ENCODE measurements around the gene ZNF662.

The ZNF662 gene

GRCh38 chr3:42891042-42891441 is 14.9 kb upstream of the ZNF662 start:
- DNase-seq: no peak

GRCh38 chr3:42892169-42892568 is 13.8 kb upstream of the ZNF662 start:
- no peak for DNase-seq

GRCh38 chr3:42892807-42893206 is 13.1 kb upstream of the ZNF662 start:
- DNase-seq: no peak

GRCh38 chr3:42894698-42895579 is 11.0 kb upstream of the ZNF662 start:
- DNase-seq: no peak

- no peak for DNase-seq
These were observed 10.4 kb upstream of the ZNF662 start for GRCh38 chr3:42895580-42895868.

- peak; percentile 89 to 99 for DNase-seq
These were observed 6.9 kb upstream of the ZNF662 start for GRCh38 chr3:42898896-42899675.

GRCh38 chr3:42900226-42901072 is 5.5 kb upstream of the ZNF662 start:
- DNase-seq: peak; percentile 73 to 78

- DNase-seq: peak; percentile 83 to 91
These were observed 4.9 kb upstream of the ZNF662 start for GRCh38 chr3:42901073-42901415.

- peak in 1 of 2 experiments; percentile 35 for DNase-seq
These were observed 3.7 kb upstream of the ZNF662 start for GRCh38 chr3:42902257-42902656.

GRCh38 chr3:42904076-42904475 is 1.9 kb upstream of the ZNF662 start:
- no peak for DNase-seq

- DNase-seq: no peak
These were observed 237 bp upstream of the ZNF662 start for GRCh38 chr3:42905740-42906069.

- no peak for DNase-seq
These were observed 874 bp downstream of the ZNF662 start for GRCh38 chr3:42906848-42907183.

- DNase-seq: no peak
These were observed 2.7 kb downstream of the ZNF662 start for GRCh38 chr3:42908675-42909074.

- DNase-seq: no peak
These were observed 5.6 kb downstream of the ZNF662 start for GRCh38 chr3:42911551-42911950.

- DNase-seq: no peak
These were observed 9.0 kb downstream of the ZNF662 start for GRCh38 chr3:42914771-42915515.

GRCh38 chr3:42923606-42924005 is 17.7 kb downstream of the ZNF662 start:
- no peak for DNase-seq

- no peak for DNase-seq
These were observed 20.4 kb downstream of the ZNF662 start for GRCh38 chr3:42926310-42926709.

GRCh38 chr3:42934111-42934510 is 28.2 kb downstream of the ZNF662 start:
- no peak for DNase-seq

GRCh38 chr3:42934910-42935309 is 29.0 kb downstream of the ZNF662 start:
- no peak for DNase-seq

GRCh38 chr3:42935472-42935871 is 29.5 kb downstream of the ZNF662 start:
- DNase-seq: no peak

- DNase-seq: peak; percentile 57 to 86
These were observed 30.4 kb downstream of the ZNF662 start for GRCh38 chr3:42936157-42936981.

- DNase-seq: peak in 1 of 2 experiments; percentile 31
These were observed 31.4 kb downstream of the ZNF662 start for GRCh38 chr3:42937334-42937733.
